ENCODE results near the gene GGT7. TPM values are rescaled to one million over a fixed set of nuclear protein-coding genes. Genes with fewer than 3 reads are reported as not detected.

Gene GGT7
- total RNA-seq, 2 experiments from 2014 or later = 1.8 to 2.7 TPM

- Histone ChIP-seq H2AFZ (ENCODE audit: low read length) (no peak overlapping the region), H3K4me1 (ENCODE audit: insufficient read depth, low read length, poor library complexity, severe bottlenecking) (no peaks in the 10 kb centered on the region), H4K20me1 (ENCODE audit: insufficient read depth, low read length) (no peaks in the 10 kb centered on the region), H3K79me2 (ENCODE audit: insufficient read depth, low read depth, low read length) (no peaks in the 10 kb centered on the region), H3K9me2 (ENCODE audit: insufficient read depth, low read length) (no peaks in the 10 kb centered on the region), H3K36me3 (ENCODE audit: insufficient read depth, low read length) (no peaks in the 10 kb centered on the region), H3K4me3 (ENCODE audit: low read depth, low read length, poor library complexity, severe bottlenecking) (peak overlapping the region; percentile 10), H3K9me3 (ENCODE audit: low read length) (no peaks in the 10 kb centered on the region), H3K4me2 (ENCODE audit: low read length) (peak overlapping the region; percentile 42; the same call in 1 of the 2 replicates), H3K27ac (ENCODE audit: low read depth, low read length, poor library complexity, severe bottlenecking) (no peak overlapping the region)
- TF ChIP-seq CTCF (conservative IDR thresholded peaks at IDR 0.05; ENCODE audit: low read length) (peak; percentile 78), EZH2phosphoT487 (IDR thresholded peaks at IDR 0.05; ENCODE audit: borderline replicate concordance, low read depth, low read length) (no peak)
- ChIA-PET POLR2A (interaction anchor here (0.7 kb wide), 2 partner anchors 40 to 97 kb away, joined by 3 to 5 read pairs; no protein-coding TSS in a partner anchor), CTCF (ENCODE audit: unreplicated experiment) (interaction anchor here (0.5 kb wide), 1 partner anchor 19 kb away, joined by 4 read pairs; no protein-coding TSS in a partner anchor)
- peak; percentile 67 for DNase-seq (ENCODE audit: low spot score)
- no TSS peak for BruUV-seq (replicated peaks)
- intact Hi-C loops (cut with micrococcal nuclease; ENCODE audit: unreplicated experiment) = loop anchor here (1.0 to 5.0 kb wide), 3 partner anchors 126 to 373 kb away; partner anchors contain the start of gene EDEM2
These were observed 38.2 kb downstream of the GGT7 start for GRCh38 chr20:34834459-34834893.

- H3K36me3 ChIP-seq (ENCODE audit: insufficient read depth, low read length) = no peaks in the 10 kb centered on the region
- DNase-seq (ENCODE audit: low spot score) = no peak
- no peaks in the 10 kb centered on the region for H4K20me1 ChIP-seq (ENCODE audit: insufficient read depth, low read length)
- no peak overlapping the region for H3K4me2 ChIP-seq (ENCODE audit: low read length)
- H3K9me2 ChIP-seq (ENCODE audit: insufficient read depth, low read length) = no peaks in the 10 kb centered on the region
- intact Hi-C loops (cut with micrococcal nuclease; ENCODE audit: unreplicated experiment) = loop anchor here (5.0 kb wide), 1 partner anchor 375 kb away; no protein-coding TSS in a partner anchor
- no TSS peak for BruUV-seq (replicated peaks)
- POLR2A ChIA-PET = interaction anchor here (0.7 kb wide), 1 partner anchor 20 kb away, joined by 3 read pairs; no protein-coding TSS in a partner anchor
- H3K9me3 ChIP-seq (ENCODE audit: low read length) = no peaks in the 10 kb centered on the region
- no peak overlapping the region for H2AFZ ChIP-seq (ENCODE audit: low read length)
- TF ChIP-seq EZH2phosphoT487 (IDR thresholded peaks at IDR 0.05; ENCODE audit: borderline replicate concordance, low read depth, low read length) (no peak), CTCF (conservative IDR thresholded peaks at IDR 0.05; ENCODE audit: low read length) (no peak)
- no peaks in the 10 kb centered on the region for H3K4me1 ChIP-seq (ENCODE audit: insufficient read depth, low read length, poor library complexity, severe bottlenecking)
- CTCF ChIA-PET (ENCODE audit: unreplicated experiment) = no interaction called here
- H3K4me3 ChIP-seq (ENCODE audit: low read depth, low read length, poor library complexity, severe bottlenecking) = no peak overlapping the region
- no peaks in the 10 kb centered on the region for H3K79me2 ChIP-seq (ENCODE audit: insufficient read depth, low read depth, low read length)
- no peak overlapping the region for H3K27ac ChIP-seq (ENCODE audit: low read depth, low read length, poor library complexity, severe bottlenecking)
These were observed 40.7 kb downstream of the GGT7 start for GRCh38 chr20:34831936-34832335.

GRCh38 chr20:34829191-34829590 lies 43.5 kb downstream of the GGT7 start:
- Histone ChIP-seq H2AFZ (ENCODE audit: low read length) (no peak overlapping the region), H3K4me2 (ENCODE audit: low read length) (no peak overlapping the region), H3K4me3 (ENCODE audit: low read depth, low read length, poor library complexity, severe bottlenecking) (no peak overlapping the region), H3K9me3 (ENCODE audit: low read length) (no peaks in the 10 kb centered on the region), H4K20me1 (ENCODE audit: insufficient read depth, low read length) (peaks cover 3% of the 10 kb centered on the region; the same call in 1 of the 2 replicates), H3K27ac (ENCODE audit: low read depth, low read length, poor library complexity, severe bottlenecking) (no peak overlapping the region), H3K36me3 (ENCODE audit: insufficient read depth, low read length) (no peaks in the 10 kb centered on the region), H3K4me1 (ENCODE audit: insufficient read depth, low read length, poor library complexity, severe bottlenecking) (peaks cover 12% of the 10 kb centered on the region), H3K9me2 (ENCODE audit: insufficient read depth, low read length) (no peaks in the 10 kb centered on the region), H3K79me2 (ENCODE audit: insufficient read depth, low read depth, low read length) (peaks cover 7% of the 10 kb centered on the region)
- ChIA-PET CTCF (ENCODE audit: unreplicated experiment) (no interaction called here), POLR2A (interaction anchor here (0.7 kb wide), 1 partner anchor 105 kb away, joined by 3 read pairs; no protein-coding TSS in a partner anchor)
- BruUV-seq (replicated peaks) = no TSS peak
- intact Hi-C loops (cut with micrococcal nuclease; ENCODE audit: unreplicated experiment) = no loop called here
- TF ChIP-seq CTCF (conservative IDR thresholded peaks at IDR 0.05; ENCODE audit: low read length) (peak; percentile 45), EZH2phosphoT487 (IDR thresholded peaks at IDR 0.05; ENCODE audit: borderline replicate concordance, low read depth, low read length) (no peak)
- DNase-seq (ENCODE audit: low spot score) = peak; percentile 21
